ENCODE data around the gene REEP1.

- TF ChIP-seq CTCF (IDR thresholded peaks at IDR 0.05) (no peak), POLR2A (IDR thresholded peaks at IDR 0.05) (no peak)
Observed at GRCh38 chr2:86230961-86231360, 106.5 kb downstream of the REEP1 start.
